ENCODE measurements around the gene LIPN.

LIPN gene

GRCh38 chr10:88803641-88804040, 43.8 kb downstream of the LIPN start:
- no peak for TF ChIP-seq SIN3A (IDR thresholded peaks at IDR 0.05; ENCODE audit: borderline replicate concordance, insufficient read depth, low read length)
- TF ChIP-seq REST (IDR thresholded peaks at IDR 0.05; ENCODE audit: insufficient read depth in 1 of 2, low read depth in 2 of 2, low read length in 2 of 2) = no peak
- no peak for TF ChIP-seq FOXP2 (optimal IDR thresholded peaks at IDR 0.05; ENCODE audit: borderline replicate concordance, extremely low read depth, extremely low read length, insufficient read depth)
- TF ChIP-seq TAF1 (IDR thresholded peaks at IDR 0.05; ENCODE audit: borderline replicate concordance, insufficient read depth, low read length) = no peak
- TF ChIP-seq POLR2AphosphoS5 (IDR thresholded peaks at IDR 0.05; ENCODE audit: low read depth, low read length) = no peak

- TF ChIP-seq TAF1 (IDR thresholded peaks at IDR 0.05; ENCODE audit: borderline replicate concordance, insufficient read depth, low read length) (no peak), FOXP2 (optimal IDR thresholded peaks at IDR 0.05; ENCODE audit: borderline replicate concordance, extremely low read depth, extremely low read length, insufficient read depth) (no peak), REST (IDR thresholded peaks at IDR 0.05; ENCODE audit: insufficient read depth in 1 of 2, low read depth in 2 of 2, low read length in 2 of 2) (no peak), SIN3A (IDR thresholded peaks at IDR 0.05; ENCODE audit: borderline replicate concordance, insufficient read depth, low read length) (no peak), POLR2AphosphoS5 (IDR thresholded peaks at IDR 0.05; ENCODE audit: low read depth, low read length) (no peak)
Observed at GRCh38 chr10:88804083-88804812, 44.4 kb downstream of the LIPN start.

- TF ChIP-seq POLR2AphosphoS5 (IDR thresholded peaks at IDR 0.05; ENCODE audit: low read depth, low read length) = no peak
- no peak for TF ChIP-seq REST (IDR thresholded peaks at IDR 0.05; ENCODE audit: insufficient read depth in 1 of 2, low read depth in 2 of 2, low read length in 2 of 2)
- no peak for TF ChIP-seq TAF1 (IDR thresholded peaks at IDR 0.05; ENCODE audit: borderline replicate concordance, insufficient read depth, low read length)
- no peak for TF ChIP-seq SIN3A (IDR thresholded peaks at IDR 0.05; ENCODE audit: borderline replicate concordance, insufficient read depth, low read length)
- TF ChIP-seq FOXP2 (optimal IDR thresholded peaks at IDR 0.05; ENCODE audit: borderline replicate concordance, extremely low read depth, extremely low read length, insufficient read depth) = no peak
Observed at GRCh38 chr10:88805361-88805760, 45.5 kb downstream of the LIPN start.

DNA sequence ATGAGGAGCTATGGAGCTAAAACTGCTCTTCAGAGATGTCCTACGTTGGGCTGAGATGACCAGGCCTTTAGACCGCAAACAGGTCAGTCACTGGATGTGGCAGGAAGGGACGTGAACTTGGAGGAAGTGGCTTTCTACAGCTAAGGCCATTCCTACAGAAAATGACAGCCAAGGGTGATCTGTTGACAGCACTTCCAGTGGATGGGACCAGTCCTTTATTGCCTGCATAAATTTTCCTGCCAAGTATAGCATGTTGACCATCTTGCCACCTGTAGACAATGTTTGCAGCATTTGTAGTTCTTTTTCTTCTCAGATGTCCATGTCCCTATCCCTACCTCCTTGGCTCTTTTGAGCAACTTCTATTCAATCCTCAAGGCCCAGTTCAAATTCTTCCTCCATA, 46.1 kb downstream of the LIPN start:
- TF ChIP-seq POLR2AphosphoS5 (IDR thresholded peaks at IDR 0.05; ENCODE audit: low read depth, low read length) = no peak
- no peak for TF ChIP-seq SIN3A (IDR thresholded peaks at IDR 0.05; ENCODE audit: borderline replicate concordance, insufficient read depth, low read length)
- TF ChIP-seq TAF1 (IDR thresholded peaks at IDR 0.05; ENCODE audit: borderline replicate concordance, insufficient read depth, low read length) = no peak
- no peak for TF ChIP-seq FOXP2 (optimal IDR thresholded peaks at IDR 0.05; ENCODE audit: borderline replicate concordance, extremely low read depth, extremely low read length, insufficient read depth)
- TF ChIP-seq REST (IDR thresholded peaks at IDR 0.05; ENCODE audit: insufficient read depth in 1 of 2, low read depth in 2 of 2, low read length in 2 of 2) = no peak

Measured in PFSK-1 (cell line).